HepG2 (cell line): Measurements from ENCODE around the gene PHKA2. TPM values are rescaled to one million over a fixed set of nuclear protein-coding genes. Genes with fewer than 3 reads are reported as not detected.

Source experiments
- AHR ChIP-seq: IDR thresholded peaks from 2 replicates; pipeline ENCODE4 v1.6.1; 2018; ENCODE audit warnings: missing genetic modification reagents, missing compliant biosample characterization
- BCL6 ChIP-seq: IDR thresholded peaks from 2 replicates; pipeline ENCODE4 v1.6.1; 2016; ENCODE audit warnings: missing genetic modification reagents, missing compliant biosample characterization
- DZIP1 ChIP-seq: sonication (generic); formaldehyde crosslinking; IDR thresholded peaks from 2 replicates; pipeline ENCODE4 v1.5.0; 2020; ENCODE audit warnings: mild to moderate bottlenecking, missing genetic modification reagents
- ETV6 ChIP-seq: sonication (generic); formaldehyde crosslinking; conservative IDR thresholded peaks from 2 replicates; pipeline ENCODE4 v1.4.0; 2020; ENCODE audit warnings: missing genetic modification reagents
- GMEB2 ChIP-seq: IDR thresholded peaks from 2 replicates; pipeline ENCODE4 v1.6.1; 2016; ENCODE audit warnings: missing biosample characterization, missing genetic modification reagents, low read depth
- HNF4A ChIP-seq: sonication (generic); formaldehyde crosslinking; IDR thresholded peaks from 2 replicates; pipeline ENCODE4 v1.4.0; 2020; ENCODE audit warnings: missing genetic modification reagents
- JDP2 ChIP-seq: sonication (generic); formaldehyde crosslinking; IDR thresholded peaks from 2 replicates; pipeline ENCODE4 v1.8.1; 2022; ENCODE audit warnings: missing genetic modification reagents, borderline replicate concordance
- KDM2A ChIP-seq: sonication (generic); formaldehyde crosslinking; IDR thresholded peaks from 2 replicates; pipeline ENCODE4 v1.4.0; 2020; ENCODE audit warnings: low read depth, missing genetic modification reagents, borderline replicate concordance
- LBX2 ChIP-seq: sonication (generic); formaldehyde crosslinking; IDR thresholded peaks from 2 replicates; pipeline ENCODE4 v1.5.0; 2020; ENCODE audit warnings: missing genetic modification reagents, mild to moderate bottlenecking, borderline replicate concordance
- LRRFIP1 ChIP-seq: sonication (generic); formaldehyde crosslinking; conservative IDR thresholded peaks from 2 replicates; pipeline ENCODE4 v1.4.0; 2020; ENCODE audit warnings: missing genetic modification reagents
- MEIS2 ChIP-seq: sonication (generic); formaldehyde crosslinking; IDR thresholded peaks from 2 replicates; pipeline ENCODE4 v1.9.0; 2021; ENCODE audit warnings: mild to moderate bottlenecking, missing genetic modification reagents
- NCOA2 ChIP-seq: sonication (generic); formaldehyde crosslinking; IDR thresholded peaks from 2 replicates; pipeline ENCODE4 v1.8.0; 2022; ENCODE audit warnings: inconsistent platforms
- NFYC ChIP-seq: IDR thresholded peaks from 2 replicates; pipeline ENCODE4 v1.6.1; 2016; ENCODE audit warnings: missing genetic modification reagents, missing compliant biosample characterization
- NR2C2 ChIP-seq: sonication (generic); formaldehyde crosslinking; IDR thresholded peaks from 2 replicates; pipeline ENCODE4 v1.4.0; 2020; ENCODE audit warnings: missing genetic modification reagents, mild to moderate bottlenecking, moderate library complexity, borderline replicate concordance
- SALL2 ChIP-seq: sonication (generic); formaldehyde crosslinking; IDR thresholded peaks from 2 replicates; pipeline ENCODE4 v1.8.1; 2023; ENCODE audit warnings: mild to moderate bottlenecking, missing genetic modification reagents, inconsistent platforms
- ZHX1 ChIP-seq: sonication (generic); formaldehyde crosslinking; IDR thresholded peaks from 2 replicates; pipeline ENCODE4 v1.8.1; 2022; ENCODE audit warnings: low read depth, mild to moderate bottlenecking, missing genetic modification reagents
- ZNF460 ChIP-seq: sonication (generic); formaldehyde crosslinking; IDR thresholded peaks from 2 replicates; pipeline ENCODE4 v1.5.1; 2020; ENCODE audit warnings: missing genetic modification reagents, mild to moderate bottlenecking, borderline replicate concordance
- ZNF713 ChIP-seq: sonication (generic); formaldehyde crosslinking; IDR thresholded peaks from 2 replicates; pipeline ENCODE4 v1.4.0; 2020; ENCODE audit warnings: mild to moderate bottlenecking, missing genetic modification reagents
- polyA plus RNA-seq, 8 experiments: library from polyadenylated mRNA; depleted of rRNA in 3 of 8; stranded (reverse) in 7 of 8; unstranded in 1 of 8; fragments of >200 nt; fragmentation: Illumina TruSeq in 4 of 8; extraction: Trizol in 4 of 8; gene quantifications; 2 replicates each; pipeline versions ENCODE4 v1.2.1 to v1.2.3, GENCODE V29; 2011 to 2016; ENCODE audit warnings: low read depth in 4 of 8, missing spikeins in 1 of 8, mixed read lengths in 1 of 8; ENCODE audit not compliant: insufficient read depth in 1 of 8
- total RNA-seq, 5 experiments: library from RNA; depleted of rRNA; stranded (reverse); fragments of >200 nt; fragmentation: Illumina TruSeq; extraction: Trizol; gene quantifications; 2 replicates each; pipeline ENCODE4 v1.2.3, GENCODE V29; 2016; ENCODE audit warnings: low read depth in 1 of 5

The PHKA2 gene
- total and polyA plus RNA-seq, 2 of the 13 experiments (the other 11 are each of a cell fraction or from before 2014, with no cell fraction given), result 20.5 to 273 TPM

GRCh38 chrX:18984381-18985185, 669 bp upstream of the PHKA2 start (continued):
- TF ChIP-seq LRRFIP1 (CRISPR knock-in tag), result no peak
- peak; percentile 85 for TF ChIP-seq NR2C2 (CRISPR knock-in tag)
- TF ChIP-seq ZNF713 (CRISPR knock-in tag), result 0 out of 2 replicates have a peak, but pooled peaks have one; percentile 53
- TF ChIP-seq JDP2 (CRISPR knock-in tag), result no peak
- no peak for TF ChIP-seq GMEB2 (CRISPR knock-in tag)
- TF ChIP-seq AHR (CRISPR knock-in tag), result no peak
- no peak for TF ChIP-seq HNF4A
- no peak for TF ChIP-seq NCOA2 (CRISPR knock-in tag)
- TF ChIP-seq NFYC (CRISPR knock-in tag), result no peak
- TF ChIP-seq MEIS2, result peak; percentile 32; the same call in 1 of the 2 replicates
- TF ChIP-seq BCL6 (CRISPR knock-in tag), result no peak
- TF ChIP-seq ZHX1 (CRISPR knock-in tag), result no peak
- TF ChIP-seq ETV6 (CRISPR knock-in tag), result no peak
- TF ChIP-seq LBX2 (CRISPR knock-in tag), result no peak
- no peak for TF ChIP-seq ZNF460
- TF ChIP-seq DZIP1 (CRISPR knock-in tag), result no peak
- TF ChIP-seq KDM2A, result 0 out of 2 replicates have a peak, but pooled peaks have one; percentile 43
- TF ChIP-seq SALL2, result no peak
